HG03432 (cell line): ENCODE data around the gene AGL.
"Not testable (repeated sequence)": the region's sequence is repeated elsewhere in the genome, so short reads cannot be mapped to it uniquely, and the experiment has no call there.

Experiments used
- ATAC-seq: cut with Tn5 transposase; IDR thresholded peaks from one replicate; pipeline ENCODE4 v1.9.1; 2021; ENCODE audit warnings: mild to moderate bottlenecking, moderate library complexity; ENCODE audit not compliant: unreplicated experiment

The AGL gene

DNA sequence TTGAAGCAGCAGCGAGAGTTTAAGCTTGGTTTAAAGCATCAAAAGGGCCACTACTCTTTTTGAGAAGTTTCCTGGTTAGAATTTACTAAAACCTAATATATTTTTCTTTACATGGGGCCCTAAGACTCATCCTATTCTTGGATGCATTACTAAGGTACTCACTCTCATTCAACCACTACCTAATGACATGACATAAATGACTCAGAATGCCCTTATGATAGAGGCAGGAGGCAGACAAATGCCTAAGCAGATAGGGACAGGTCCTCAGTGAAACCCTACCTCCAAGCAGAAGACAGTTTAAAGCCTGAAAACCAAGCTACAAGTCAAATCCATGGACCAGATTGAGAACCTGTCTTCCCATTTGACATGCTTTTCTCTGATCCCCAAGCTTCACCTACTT, 85.4 kb downstream of the AGL start:
- ATAC-seq: no peak

DNA sequence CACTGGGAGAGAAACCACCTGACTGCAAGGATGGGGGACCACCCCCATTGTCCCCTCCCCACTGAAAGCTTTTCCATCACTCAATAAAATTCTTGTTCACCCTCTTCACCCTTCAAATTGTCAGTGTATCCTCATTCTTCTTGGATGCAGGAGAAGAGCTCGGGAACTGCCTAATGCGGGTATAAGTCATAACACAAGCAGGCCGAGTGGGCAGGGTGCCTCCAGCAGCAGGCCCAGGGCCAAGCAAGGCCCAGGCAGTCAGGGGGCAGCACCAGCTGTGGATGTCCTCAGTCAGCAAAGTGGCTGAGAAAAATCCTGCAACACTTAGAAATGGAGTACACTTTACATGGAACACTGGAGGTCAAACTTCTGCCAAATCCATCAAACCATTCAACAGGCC, 85.9 kb downstream of the AGL start:
- no peak for ATAC-seq

DNA sequence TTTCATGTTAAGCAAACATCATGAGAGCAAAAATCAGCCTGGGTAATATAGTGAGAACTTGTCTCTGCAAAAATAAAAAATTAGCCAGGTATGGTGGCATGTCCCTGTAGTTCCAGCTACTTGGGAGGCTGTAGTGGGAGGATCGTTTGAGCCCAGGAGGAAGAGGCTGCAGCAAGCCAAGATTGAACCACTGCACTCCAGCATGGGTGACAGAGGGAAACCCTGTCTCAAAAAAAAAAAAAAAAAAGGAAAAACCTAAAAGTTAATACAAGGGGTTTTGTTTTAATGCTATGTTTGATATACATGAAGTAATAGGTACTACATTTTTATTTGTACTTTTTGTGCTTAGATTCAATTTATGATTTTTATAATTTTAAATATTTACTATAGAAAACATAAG, 92.6 kb downstream of the AGL start:
- no peak for ATAC-seq

DNA sequence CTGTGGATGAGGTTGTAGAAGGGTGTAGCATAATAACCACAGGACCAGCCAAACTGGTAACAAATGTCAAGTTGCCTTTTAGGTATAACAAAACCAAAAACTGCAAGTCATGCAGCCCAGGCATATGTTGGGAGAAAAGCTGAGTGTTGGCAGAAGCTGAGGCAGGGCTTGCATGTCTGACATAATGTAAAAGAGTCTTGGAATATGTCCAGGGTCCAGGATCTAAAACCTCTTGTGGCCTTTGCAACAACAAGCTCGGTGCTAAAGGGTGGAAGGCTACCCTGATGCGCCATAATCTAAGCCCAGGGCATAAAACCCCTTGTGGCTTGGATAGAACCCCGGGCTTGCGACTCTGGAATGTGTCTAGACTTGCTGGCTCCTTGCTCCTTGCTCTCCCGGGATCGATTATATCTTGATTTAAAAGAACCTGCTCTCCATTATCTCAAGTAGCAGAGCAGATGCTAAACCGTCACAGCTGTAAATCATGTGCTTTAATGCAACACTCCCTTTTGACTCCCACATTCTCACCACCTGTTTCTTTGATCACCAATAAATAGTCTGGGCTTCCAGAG, 93.1 kb downstream of the AGL start:
- no peak for ATAC-seq

DNA sequence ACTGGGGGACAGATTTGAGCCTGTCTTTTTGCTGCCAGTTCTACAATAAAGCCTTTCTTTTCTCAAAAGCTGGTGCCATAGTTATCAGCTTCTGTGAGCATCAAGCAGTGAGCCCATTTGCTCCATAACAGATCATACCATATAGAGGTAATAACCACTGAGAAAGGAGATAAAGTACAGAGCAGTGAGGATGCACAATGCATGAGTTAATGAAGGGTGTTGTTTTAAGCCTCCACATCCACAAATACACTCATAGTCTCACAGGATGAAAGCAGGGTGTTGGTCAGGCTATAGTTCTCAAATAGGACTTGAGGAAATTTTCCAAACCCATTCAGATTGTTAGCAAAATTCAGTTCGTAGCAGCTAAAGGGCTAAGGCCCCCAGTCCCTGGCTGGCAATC, 94.0 kb downstream of the AGL start:
- no peak for ATAC-seq

DNA sequence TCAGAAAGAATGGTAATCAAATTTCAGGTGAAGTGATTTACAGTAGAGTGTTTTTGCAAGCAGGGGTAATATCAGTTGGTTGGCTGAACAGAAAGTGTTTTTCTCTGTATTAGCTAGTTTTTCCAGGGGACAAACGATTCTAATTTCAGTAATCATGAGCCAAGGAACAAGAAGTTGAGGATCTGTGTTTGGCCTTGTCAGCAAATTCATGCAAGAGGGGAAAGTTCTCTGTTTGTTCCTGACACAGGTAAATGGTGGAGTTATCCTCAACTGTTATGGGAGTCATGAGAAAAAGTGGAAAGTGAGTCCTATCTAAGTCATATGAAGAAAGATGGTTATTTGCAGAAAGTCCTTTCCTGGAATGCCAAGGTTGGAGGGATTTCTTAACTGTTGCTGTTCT, 95.0 kb downstream of the AGL start:
- ATAC-seq: no peak

DNA sequence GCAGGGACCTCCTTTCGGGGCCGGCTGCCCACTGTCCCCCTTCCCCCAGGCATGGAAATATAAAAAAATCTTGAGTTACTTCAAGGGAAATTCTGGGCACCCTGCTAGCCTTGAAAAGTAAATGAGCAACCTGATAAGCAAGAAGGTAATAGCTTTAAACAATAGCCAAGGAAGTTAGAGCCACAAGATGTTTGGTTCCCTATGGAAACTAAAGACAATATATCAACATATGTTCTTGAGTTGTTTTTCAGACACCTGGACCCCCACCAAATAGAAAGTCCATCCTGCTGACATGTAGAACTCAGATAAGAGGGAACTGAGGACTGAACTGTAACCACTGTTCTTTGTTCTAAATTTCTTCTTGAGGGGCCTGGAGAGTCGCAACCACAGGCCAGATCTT, 100.3 kb downstream of the AGL start:
- ATAC-seq: no peak

DNA sequence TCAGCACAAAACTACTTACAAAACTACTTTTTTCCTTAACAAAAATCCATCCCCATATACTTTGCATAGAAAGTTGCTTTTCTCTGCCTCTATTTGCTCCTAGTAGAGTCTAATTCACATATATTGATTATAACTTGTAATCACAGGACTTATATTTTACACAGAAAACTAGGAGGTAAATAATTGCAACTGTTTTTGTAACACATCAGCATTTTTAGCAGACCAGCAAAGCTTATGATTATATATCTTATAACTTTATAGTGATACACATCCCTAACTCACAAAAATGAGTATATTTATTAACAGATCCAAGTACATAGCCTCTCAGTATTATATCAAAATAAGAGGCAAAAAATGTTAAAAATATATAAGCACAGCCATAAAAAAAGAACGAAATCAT, 102.4 kb downstream of the AGL start:
- no peak for ATAC-seq

DNA sequence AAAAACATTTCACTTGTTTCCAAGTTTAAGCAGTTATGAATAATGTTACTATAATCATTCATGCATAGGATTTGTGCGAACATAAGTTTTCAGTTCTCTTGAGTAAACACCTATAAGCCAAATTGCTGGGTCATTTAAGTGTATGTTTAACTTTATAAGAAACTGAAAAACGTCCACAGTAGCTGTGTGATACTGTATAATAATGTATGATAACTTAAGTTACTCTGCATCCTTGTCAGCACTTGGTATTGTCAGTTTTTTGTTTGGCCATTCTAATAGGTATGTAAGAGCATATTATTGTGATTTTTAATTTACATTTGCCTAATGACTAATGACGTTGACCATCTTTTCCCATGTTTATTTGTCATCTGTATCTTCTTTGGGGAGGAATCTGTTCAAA, 105.2 kb downstream of the AGL start:
- ATAC-seq: no peak

DNA sequence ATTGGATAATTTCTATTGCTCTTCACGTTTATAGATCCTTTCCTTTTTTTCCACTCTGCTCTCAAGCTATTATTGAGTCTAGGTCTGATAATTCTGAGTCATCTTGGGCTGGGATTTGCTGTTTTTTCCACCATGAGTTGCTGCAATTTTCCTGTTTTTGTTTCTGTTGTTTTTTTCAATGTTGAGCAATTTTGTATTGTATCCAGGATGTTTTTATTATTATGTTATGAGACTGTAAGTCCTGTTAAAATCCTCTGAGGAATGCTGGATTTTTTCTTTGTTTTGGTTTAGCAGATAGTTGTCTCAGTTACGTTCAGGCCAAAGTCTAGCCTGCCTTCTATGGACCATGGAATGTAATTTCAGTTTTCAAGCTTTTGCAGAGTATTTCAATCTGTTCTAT, 106.6 kb downstream of the AGL start:
- no peak for ATAC-seq

DNA sequence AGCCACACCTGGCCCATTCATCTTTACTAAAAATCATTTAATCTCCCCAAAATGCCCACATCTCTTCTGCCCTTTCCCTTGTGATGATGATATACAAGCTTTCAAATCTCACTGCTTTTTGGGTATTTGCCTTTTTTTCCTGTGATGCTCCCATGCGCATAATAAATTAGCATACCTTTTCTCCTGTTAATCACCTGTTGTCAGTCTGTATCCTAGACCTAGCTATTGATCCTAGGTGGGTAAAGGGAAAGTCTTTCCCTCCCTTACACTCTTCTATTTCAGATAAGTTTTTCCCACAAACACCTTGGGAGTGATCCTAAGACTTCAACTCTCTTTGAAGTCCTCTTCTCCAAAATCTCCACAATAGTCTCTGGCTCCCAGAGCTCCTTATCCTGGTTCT, 107.7 kb downstream of the AGL start:
- no peak for ATAC-seq

DNA sequence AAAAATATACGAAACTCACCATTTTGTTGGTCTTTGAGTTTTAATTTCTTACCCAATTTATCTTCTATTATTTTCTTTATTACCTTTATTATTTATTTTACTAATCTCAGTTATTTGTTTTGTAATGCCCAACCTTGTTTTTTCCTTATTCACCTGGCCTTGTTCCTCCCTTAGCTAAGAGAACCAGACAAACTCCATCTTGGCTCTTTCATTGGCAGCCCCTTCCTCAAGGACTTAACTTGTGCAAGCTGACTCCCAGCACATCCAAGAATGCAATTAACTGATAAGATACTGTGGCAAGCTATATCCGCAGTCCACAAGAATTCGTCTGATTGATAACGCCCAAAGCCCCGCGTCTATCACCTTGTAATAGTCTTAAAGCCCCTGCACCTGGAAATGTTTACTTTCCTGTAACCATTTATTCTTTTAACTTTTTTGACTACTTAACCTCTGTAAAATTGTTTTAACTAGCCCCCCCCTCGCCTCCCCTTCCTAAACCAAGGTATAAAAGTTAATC, 109.1 kb downstream of the AGL start:
- not testable (repeated sequence) for ATAC-seq

DNA sequence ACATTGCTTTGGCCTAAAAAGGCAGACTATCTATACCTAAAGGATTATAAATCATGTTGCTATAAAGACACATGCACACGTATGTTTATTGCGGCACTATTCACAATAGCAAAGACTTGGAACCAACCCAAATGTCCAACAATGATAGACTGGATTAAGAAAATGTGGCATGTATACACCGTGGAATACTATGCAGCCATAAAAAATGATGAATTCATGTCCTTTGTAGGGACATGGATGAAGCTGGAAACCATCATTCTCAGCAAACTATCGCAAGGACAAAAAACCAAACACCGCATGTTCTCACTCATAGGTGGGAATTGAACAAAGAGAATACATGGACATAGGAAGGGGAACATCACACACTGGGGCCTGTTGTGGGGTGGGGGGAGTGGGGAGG, 110.1 kb downstream of the AGL start:
- not testable (repeated sequence) for ATAC-seq

DNA sequence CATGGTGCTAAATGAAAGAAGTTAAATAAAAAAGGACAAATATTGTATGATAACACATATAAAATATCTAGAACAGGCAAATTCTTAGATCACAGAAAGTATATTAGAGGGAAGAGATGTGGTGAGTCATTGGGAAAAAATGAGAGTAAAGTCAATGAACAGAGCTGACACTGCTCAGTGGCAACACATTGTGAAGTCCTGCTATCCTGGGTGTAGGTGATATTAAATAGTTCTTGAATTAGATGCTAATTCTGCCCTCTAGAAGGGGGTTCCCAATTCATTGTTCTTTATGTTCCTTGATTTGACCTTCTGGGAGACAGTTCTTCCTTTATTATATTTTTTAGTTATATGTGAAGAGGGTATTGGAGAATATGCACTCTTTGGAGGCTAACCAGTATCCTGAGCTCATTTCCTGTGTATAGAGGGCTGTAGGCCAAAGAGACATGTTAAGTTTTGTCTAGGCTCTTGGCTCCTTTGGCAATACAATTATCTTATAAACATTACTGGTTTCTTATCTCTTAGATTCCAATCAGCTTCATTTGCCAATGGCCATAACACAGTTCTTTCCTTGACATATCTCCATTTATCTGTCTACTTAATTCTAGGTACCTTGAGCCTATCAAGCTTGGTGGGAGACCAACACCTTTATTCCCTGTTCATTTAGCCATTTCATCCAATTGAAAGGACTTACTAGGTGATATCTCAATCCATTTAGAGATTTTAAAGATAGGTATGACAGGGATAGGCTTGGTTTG, 113.1 kb downstream of the AGL start:
- ATAC-seq: no peak

DNA sequence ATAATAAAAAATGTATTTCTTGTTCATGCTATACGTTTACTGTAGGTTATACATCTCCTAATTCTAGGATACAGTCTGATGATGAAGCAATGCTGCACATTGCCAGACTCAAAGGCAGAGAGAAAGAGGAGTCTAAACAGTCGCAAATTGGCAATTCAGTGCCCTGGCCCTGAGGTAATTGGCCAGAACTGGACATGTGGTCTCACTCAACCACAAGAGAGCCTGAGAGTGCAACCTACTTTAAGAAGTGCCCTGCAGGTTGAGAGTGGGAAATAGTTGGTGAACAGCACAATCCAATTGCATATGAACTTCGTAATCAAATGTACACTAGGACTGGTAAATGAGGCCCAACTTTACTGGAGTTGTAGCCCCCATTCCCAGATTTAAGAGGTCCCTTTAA, 114.6 kb downstream of the AGL start:
- ATAC-seq: no peak

DNA sequence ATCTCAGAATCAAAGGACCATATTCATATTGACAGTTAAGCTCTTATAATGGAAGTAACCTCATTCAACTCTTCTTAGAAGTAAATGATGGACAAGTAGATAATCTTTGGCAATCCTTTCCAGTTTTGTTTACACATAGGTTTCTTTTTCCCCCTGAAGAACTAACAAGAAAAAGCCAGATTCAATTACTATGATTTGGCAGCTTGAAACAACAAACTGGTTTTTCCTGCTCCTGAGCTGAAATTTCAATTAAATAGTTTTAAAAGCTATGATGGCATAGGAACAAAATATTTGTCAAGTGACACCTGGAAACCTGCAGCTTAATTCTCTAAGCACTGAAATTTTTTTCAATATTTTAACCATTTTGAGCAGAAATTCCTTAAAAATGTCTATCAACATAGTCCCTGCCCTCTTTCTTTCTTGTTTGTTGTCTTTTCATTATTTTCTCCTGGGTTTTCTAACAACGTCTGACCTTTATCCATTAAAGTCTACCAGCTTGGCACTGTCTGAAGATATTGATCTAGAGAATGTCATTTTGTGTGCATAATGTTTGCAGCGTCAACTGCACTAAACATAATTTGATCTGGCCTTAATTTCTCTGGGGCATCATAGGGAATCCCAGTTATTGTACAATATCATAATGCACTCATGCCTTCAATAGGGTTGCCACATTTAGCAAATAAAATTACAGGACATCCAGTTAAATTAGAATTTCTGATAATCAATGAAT, 115.7 kb downstream of the AGL start:
- no peak for ATAC-seq

DNA sequence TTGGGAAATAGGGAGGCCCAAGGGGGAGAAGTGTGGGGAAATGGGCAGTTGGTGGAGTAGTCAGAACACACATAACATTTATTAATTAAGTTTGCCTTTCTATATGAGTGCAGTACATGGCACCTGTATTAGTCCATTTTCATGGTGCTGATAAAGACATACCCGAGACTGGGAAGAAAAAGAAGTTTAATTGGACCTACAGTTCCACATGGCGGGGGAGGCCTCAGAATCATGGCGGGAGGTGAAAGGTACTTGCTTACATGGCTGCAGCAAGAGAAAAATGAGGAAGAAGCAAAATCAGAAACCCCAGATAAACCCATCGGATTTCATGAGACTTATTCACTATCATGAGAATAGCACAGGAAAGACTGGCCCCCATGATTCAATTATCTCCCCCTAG, 118.1 kb downstream of the AGL start:
- no peak for ATAC-seq

DNA sequence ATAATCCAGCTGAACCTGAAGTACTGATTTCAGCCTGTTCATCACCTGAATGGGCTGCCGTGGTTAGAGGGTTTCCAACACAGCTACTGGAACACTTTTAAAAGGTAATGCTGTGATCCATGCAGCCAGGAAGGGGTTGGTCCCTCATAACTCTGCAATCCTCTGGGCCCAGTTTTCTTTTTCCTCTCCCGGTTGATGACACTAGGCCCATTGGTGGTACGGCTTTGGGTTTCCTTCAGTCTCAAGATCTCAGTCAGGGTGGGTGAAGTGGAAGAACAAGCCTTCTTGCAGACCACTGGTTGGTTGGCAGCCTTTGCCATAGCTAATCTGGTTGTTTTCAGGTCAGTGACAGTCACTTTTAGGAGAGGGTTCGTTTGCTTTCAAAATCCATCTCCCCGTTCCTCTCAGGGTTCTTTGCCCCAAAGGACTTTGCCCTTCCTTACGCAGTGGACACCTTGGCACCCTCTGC, 119.1 kb downstream of the AGL start:
- peak; percentile 2 for ATAC-seq

DNA sequence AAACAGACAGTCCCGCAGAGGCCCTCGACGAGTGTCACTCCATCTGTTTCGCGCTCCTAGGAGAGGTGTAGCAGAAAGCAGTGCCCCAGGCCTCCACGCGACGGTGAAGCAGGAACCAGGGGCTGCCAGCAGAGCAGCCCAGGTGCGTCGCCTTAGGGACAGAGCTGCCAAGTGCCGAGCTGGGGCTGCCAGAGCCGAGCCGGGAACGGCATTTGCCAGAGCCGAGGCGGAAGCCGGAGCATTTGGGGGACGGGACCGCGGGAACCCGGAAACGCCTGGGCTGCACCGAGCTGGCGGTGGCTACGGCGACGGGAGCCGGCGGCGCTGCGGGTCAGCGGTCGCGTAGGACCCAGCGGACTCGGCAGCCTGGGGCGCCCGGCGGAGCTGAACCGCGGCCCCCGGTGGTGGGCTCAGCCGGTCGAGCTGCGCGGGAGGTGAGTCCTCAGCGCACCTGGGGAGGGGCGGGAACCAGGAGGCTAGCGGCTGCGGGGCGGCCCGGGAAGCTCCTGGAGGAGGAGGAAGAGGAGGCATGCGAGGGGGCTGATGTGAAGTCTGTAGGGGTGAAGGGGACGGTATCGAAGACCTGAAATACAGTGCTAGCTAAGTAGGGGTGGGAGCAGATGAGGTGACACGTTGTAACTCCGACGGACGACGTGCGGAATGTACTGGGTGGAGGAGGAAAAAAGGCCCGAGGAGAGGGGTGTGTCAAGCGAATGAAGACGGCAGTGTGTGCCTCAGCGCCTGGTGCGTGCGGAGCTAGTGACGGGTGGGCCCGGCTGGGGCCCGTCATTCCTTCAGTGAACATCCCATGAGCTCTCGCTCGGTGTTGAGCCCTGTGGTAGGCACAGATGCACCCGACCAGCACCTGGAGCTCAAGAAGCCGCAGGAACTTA, 119.8 kb downstream of the AGL start, which contains the start of gene SLC35A3:
TSS of gene SLC35A3 (plus strand) at position 268 of the 893 bp plus-strand sequence. CDS start 23,559 bp downstream, outside the sequence.
- ATAC-seq: peak; percentile 94

DNA sequence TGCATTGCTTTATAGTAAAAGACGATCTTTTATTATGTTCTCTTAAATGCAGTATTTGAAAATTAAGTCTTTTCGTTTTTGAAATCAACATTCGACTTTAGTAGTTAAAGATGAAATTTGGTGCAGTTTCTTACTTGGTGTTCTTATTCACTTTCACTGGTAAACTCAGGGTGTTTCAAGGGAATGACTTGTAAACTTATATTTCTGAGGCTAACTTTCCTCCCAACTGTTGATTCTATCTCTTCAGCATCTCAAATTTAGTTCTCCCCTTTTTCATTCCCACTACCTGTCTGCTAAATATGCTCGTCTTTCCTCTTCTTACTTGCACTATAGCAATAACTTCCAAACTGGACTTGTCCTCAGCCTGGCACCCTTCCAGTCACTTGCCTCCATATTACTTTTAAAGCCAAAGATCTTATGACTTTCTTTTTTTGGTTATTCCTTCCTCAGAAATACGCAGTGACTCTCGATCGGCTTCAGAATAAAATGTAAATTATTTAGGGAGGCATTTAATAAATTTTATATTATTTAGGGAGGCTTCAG, 120.6 kb downstream of the AGL start:
- ATAC-seq: no peak
